Astrocyte of the hippocampus (primary cell): ENCODE measurements around the gene LRRK1.
A peak's percentile ranks its signal among the peaks of the same experiment; 100 is the strongest.

Experiments used
- DNase-seq: peaks from one replicate; pipeline ENCODE4 v3.0.0; 2011; ENCODE audit warnings: low read depth, low spot score

Gene LRRK1, protein sequence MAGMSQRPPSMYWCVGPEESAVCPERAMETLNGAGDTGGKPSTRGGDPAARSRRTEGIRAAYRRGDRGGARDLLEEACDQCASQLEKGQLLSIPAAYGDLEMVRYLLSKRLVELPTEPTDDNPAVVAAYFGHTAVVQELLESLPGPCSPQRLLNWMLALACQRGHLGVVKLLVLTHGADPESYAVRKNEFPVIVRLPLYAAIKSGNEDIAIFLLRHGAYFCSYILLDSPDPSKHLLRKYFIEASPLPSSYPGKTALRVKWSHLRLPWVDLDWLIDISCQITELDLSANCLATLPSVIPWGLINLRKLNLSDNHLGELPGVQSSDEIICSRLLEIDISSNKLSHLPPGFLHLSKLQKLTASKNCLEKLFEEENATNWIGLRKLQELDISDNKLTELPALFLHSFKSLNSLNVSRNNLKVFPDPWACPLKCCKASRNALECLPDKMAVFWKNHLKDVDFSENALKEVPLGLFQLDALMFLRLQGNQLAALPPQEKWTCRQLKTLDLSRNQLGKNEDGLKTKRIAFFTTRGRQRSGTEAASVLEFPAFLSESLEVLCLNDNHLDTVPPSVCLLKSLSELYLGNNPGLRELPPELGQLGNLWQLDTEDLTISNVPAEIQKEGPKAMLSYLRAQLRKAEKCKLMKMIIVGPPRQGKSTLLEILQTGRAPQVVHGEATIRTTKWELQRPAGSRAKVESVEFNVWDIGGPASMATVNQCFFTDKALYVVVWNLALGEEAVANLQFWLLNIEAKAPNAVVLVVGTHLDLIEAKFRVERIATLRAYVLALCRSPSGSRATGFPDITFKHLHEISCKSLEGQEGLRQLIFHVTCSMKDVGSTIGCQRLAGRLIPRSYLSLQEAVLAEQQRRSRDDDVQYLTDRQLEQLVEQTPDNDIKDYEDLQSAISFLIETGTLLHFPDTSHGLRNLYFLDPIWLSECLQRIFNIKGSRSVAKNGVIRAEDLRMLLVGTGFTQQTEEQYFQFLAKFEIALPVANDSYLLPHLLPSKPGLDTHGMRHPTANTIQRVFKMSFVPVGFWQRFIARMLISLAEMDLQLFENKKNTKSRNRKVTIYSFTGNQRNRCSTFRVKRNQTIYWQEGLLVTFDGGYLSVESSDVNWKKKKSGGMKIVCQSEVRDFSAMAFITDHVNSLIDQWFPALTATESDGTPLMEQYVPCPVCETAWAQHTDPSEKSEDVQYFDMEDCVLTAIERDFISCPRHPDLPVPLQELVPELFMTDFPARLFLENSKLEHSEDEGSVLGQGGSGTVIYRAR (N-terminal part only)

DNA sequence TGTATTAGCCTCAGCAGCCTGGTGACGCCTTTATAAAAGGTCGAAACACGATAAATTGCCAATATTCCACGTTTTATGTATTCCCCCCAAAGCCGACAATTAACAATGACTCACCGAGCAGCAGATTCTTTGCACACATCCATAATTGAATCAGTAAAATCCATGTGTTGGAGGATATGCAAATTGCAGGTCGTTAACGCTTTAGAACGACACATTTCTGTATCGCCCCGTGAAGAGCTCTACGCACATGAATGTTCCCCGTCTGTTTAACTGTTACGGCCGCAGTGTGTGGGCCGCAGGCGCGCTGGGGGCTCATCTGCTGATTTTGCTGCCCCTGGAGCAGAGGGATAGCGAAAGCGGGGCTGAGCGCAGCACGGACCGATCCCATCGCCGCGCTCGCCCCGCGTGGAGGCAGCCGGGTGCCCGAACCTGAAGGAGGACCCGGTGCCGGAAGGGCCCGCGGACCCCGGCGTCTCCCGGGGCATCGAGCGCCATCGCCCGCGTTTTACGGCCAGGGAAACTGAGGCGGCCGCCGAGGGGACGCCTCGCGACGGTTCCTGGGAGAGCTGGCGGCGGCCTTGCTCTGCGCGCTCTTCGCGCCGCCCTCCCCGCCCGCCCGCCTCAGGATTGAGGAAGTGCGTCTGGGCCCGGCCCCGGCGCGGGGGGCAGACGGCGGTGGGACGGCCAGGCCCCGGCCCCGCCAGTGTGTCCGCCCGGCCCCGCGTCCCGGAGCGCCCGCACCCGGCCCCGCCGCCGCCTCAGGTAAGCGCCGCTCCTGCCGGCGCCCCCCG is at the start of gene LRRK1:
TSS of gene LRRK1 (plus strand) at position 668 of the 791 bp plus-strand sequence. CDS start 5,276 bp downstream, outside the sequence.
- peak; percentile 62 for DNase-seq

DNA sequence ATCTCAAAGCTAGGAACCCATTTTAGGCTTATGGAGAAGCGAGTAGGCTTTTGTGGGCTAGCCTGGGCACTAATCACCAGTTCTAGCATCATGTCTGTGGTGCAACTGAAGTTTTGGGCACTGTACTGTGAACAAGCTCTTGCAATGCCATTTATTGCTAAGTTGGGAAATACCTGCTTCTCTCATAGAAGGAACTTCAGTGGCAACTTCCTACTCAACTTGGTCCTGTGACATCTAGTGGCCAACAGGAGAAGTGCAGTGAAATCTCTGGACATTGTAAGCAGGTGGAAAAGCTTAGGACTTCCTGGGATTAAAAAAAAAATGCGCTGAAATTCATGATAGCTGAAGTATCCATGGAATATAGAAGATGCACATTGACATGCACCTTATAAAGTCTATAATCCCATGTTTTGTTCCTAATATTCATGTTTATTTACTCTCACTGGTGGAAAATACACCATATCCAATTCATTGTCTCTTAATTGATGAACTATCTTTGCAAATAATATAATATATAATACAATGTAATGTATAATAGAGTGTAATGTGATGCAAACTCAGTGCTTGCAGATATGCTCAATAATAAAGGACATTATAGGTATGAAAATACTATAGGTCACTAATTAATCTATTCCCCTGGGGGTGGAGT is 46.0 kb upstream of the LRRK1 start:
- peak; percentile 87 for DNase-seq

DNA sequence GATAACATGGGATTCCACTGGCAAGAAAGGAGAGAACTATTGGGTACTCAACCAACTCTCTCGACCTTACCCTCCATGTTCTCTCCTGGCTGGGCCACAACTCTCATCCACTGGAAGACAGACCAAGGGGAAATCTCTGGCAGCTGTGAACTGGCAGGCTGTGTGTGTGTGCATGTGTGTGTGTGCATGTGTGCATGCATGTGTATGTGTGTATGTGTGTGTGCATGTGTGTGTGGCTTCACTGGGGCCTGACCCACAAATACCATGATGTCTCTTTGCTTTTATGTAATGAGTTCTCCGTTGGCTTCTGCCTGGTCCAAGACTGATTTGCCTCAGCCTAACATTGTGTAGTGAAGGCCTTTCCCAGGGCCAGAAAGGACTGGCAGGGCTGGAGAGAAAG is 43.7 kb upstream of the LRRK1 start:
- DNase-seq, result no peak

DNA sequence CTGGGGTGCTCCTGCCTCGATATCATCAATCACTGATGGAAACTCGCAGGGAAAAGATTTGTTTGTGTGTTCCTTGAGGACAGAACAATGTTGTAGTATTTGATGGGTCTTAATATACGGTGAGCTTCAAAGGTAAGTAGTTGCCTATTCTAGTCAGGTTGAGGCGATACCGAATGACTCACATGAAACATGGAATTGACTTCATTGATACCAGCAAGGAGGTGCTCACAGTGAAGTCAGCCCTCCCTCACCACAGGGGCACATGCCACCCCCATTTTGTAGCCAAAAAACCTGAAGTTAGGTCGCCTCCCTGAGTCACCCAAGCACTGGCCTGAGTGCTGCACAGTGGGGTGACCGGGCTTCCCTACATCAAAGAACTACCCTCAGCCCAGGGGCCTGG is 43.2 kb upstream of the LRRK1 start:
- DNase-seq, result no peak

DNA sequence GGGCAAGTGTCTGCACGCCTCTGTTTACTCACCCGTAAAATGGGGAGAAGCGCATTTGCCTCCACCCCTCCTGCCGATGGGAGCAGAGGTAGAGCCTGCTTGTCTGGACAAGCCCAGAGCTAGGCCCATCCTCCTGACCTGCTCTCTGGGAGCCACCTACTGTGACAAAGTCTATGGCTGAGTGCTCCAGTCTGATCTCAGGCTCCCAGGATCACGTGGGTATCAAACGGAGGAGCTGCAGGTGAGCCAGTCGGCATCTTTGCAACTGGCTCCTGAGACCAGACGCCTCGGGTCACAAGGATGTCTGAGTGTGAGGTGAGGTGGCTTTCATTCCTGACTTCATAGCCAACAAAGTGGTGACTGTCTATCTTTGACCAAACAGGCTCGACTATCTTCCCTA is 41.6 kb upstream of the LRRK1 start:
- DNase-seq, result no peak

DNA sequence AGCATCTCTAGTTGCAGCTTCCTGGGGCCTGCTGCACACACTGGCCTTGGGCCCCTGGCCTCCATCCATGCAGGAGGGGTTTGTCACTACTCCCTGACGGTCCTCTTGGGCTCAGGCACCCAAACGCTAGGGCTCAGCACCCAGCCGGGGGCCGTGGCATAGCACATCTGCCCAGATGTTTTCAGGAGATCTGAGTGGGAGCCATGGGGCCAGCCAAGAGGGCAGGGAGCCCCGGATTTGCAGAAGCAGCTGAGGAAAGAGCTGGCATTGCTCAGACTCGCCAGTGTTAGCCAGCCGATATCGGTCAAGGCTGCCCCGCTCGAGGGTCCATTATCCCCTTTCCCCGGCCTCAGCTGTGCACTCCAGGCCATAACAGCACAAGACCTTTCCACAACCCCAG is 41.0 kb upstream of the LRRK1 start:
- DNase-seq, result no peak

DNA sequence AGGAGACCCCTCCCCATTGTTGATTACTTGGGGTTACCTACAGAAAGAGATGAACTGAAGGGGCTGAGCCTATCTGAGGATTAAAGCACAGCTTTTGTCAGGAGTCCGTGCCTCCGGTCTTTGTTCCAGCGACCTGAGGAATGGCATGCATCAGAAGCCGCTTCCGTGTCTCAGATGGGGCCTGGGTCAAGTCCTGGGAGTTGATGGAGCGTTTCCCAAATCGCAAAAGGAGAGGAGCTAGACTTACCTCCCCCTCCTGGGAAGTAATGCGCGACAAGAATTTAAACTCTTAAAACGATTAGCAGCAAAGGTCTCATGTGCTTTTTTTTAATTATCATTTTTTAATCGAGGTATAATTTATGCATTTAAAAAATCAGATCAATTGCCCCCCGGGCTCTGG is 40.5 kb upstream of the LRRK1 start:
- DNase-seq, result no peak

DNA sequence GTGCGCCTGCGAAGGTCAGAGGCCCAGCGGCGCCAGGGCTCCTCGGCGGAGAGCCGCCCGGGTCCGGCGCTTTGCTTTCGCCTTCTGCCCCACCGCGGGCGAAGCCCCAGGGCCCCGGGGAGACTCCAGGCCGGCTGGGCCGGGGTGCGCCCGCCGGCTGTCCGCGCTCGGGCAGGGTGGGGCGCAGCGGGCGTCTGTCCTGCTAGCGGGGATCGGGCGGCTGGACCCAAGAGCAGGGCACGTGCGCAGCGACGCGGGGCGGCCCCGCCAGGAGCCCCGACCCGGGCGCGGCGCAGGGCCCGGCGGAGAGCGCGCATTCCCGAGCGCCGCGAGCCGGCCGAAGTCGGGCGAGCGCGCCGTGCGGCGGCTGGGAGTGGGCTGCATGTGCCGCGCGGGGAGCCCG is 40.1 kb upstream of the LRRK1 start:
- peak; percentile 62 for DNase-seq

DNA sequence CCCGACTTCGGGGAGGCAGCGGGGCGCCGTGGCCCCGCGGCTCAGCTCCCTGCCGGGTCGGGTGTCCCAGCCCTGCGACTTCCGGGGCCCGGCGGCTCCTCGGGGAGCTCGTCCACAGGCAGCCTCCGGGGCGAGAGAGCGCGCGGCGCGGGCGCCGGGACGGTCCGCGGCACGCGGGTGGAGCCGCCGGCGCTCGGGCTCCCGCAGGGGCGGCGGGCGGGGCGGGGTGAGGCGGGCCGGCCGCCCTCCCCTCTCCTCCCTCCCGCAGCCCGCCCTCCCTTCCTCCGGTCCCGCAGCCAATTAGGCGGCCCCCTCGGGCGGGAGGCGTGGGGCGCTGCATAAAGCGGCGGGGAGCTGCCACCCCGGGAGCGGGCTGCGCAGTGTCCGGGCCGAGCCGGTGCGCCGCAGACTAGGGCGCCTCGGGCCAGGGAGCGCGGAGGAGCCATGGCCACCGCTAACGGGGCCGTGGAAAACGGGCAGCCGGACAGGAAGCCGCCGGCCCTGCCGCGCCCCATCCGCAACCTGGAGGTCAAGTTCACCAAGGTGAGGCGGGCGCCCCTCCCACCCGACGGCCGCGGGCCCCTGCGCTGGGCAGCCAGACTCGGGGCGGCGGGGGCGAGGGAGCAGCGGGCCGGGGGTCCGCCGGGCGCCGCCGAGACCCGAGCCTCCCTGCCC is 39.6 kb upstream of the LRRK1 start, which contains the start of gene ALDH1A3:
TSS of gene ALDH1A3 (plus strand) at position 368 of the 675 bp plus-strand sequence. CDS start at position 445, 77 bp downstream.
- DNase-seq, result peak; percentile 67

DNA sequence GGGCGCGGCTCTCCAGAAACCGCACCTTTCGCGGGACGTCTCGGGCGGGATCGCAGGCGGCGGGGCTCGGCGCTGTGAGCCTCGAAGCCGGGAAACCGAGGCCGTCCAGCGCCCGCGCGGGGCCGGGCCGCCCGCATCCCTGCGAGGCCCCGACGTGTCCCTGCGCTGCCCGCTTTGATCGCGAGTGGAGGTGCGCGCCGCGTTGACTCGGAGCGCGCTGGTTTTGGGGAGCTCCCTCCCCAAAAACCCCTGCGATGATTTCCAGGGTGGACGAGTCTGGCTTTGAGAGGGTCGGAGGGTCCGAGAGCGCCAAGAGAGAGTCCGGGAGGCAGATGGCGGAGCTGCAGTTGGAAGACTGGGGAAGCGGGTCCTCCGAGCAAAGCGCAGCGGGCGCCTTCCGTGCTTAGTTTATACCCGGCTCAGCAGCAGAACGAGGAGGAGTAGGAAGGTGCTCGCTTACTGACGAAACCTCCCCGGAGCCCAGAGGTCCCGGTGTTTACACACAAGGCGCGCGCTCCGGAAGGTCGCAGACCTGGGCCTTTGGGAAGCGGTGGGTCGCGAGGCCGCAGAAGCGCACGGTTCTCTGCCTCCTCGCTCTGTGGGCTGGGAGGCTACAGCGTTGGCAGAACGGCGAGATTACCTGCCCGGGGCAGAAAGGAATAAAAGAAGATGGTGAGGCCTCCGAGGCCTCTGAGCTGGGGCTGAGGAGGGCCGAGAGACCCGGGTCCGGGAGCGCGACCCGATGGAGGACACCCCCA is 38.8 kb upstream of the LRRK1 start:
- DNase-seq, result peak; percentile 58

DNA sequence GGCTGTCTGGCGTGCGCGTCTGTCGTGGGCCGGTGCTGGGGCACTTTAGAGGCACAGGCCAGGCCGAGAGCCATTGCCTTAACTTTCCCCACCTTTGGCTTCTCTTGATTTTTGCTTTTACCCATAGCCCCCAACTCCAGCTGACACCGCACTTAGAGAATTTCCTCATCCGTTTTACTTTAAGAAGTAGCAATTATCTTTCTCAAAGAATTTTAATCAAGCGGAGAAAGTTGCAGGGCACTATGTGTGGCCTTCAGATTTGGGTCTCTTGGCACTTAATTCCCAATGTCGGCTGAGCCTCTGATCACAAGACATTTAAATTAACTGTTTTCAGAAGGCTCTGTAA is 38.3 kb upstream of the LRRK1 start:
- DNase-seq, result no peak

DNA sequence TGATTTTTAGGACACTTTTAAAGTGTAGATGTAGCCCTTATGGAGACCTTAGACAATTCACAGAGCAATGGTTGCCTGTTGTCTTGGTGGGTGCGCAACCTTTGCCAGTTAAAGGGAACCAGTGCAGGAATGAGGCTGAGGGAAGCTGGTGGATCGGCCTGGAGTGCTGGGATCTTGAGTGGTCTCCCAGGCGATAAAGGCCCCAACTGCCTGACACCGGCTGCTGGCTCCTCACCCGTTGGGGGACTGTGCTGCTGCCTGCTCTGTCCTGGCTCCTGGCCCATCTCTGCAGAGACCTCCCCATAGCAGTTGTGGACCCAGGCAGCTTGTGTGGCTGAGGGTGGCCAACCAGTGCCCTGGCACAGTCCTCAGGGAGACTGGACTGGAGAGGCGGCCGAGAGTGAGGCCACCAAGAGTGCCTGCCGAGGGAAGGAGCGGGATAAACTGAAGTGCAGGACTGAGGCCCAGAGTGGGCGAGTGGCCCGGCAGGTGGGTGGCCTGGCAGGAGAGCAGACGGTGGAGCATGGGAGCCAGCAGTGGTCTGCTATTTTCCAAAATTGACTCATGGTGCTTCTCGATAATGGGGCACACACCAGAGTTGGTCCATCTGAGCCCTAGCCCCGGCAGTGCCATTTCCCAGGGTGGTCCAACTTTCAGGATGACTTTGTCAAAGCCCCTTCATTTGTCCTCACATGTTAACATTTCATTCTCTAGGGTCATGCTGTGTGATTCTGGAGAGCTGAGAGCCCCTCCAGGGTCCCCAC is 37.4 kb upstream of the LRRK1 start:
- no peak for DNase-seq

DNA sequence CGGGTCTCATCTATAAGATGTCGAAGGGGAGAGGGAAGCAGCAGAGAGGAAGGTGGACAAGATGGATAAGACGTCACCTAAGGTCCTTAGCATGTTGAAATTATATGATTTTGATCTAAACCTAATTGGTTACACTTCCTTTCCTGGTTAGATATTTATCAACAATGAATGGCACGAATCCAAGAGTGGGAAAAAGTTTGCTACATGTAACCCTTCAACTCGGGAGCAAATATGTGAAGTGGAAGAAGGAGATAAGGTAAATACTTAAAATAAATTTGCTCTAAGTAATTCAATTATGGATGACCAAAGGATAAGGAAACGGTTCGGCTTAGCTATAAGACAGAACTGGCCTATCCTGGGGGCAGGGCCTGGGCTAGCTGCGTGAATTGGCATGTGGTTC is 34.0 kb upstream of the LRRK1 start:
- no peak for DNase-seq

DNA sequence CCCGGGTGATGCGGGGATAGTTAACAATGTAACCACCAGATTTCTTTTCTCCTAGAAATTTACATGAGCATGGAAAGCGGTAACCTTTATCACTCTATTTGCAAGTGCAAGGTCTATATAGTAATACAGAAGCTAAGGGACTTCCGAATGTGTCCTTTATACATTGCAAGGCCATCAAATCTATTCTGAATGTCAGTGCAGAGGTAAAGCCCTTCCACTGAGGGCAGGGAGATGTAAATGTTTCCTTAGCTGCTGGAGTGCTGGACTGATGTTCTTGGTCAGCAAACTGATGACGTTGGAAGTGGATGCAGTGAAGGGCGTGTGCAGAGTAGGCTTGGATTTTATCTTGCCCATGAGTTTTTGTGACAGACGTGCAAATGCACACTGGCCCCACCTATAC is 33.3 kb upstream of the LRRK1 start:
- no peak for DNase-seq

DNA sequence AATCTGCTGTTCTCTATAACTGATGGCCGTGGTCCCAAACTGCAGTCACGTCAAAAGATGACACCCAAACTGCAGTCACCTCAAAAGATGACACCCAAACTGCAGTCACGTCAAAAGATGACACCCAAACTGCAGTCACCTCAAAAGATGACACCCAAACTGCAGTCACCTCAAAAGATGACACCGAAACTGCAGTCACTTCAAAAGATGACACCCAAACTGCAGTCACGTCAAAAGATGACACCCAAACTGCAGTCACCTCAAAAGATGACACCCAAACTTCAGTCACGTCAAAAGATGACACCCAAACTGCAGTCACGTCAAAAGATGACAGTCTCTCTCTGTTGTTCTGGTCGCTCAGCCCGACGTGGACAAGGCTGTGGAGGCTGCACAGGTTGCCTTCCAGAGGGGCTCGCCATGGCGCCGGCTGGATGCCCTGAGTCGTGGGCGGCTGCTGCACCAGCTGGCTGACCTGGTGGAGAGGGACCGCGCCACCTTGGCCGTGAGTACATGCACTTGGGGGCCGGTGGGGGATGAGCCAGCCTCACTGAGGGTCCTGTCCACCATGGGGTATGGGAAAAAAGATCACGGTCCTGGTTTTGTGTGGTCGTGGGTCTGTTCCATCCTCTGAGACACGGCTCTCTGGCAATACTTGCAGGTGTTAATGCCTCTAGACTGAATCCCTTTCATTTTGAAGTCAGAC is 31.8 kb upstream of the LRRK1 start:
- DNase-seq, result no peak

DNA sequence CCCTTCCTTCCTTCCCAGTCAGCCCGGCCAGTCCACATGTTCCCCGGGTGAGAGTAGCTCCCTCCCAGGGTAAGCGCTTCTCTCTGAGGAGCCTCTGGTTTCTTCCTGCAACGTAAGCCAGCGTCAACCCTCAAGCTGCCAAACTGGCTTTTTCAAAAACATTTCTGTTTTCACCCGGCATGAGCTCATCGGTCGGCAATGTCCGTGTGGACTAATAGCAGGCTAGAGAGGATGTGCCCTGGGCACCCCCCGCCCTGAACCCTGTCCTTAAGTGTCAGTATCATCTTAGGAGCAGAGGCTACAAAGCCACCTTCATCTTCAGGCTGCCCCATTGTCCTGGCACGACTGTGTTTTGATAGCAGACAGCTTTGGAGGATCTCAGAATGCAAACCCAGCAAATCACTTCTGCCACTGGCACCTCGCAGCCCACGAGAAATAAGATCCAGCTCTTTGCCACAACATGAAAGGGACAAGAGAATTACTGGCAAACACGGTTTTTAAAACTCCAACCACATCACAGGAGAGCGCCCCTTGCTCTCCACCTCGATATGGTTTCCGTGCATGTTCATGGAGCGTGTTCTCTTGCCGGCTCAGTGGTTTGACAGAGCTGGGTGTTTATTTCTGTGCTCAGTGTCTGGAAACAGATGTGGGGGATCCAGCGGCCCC is 29.6 kb upstream of the LRRK1 start:
- peak; percentile 77 for DNase-seq

DNA sequence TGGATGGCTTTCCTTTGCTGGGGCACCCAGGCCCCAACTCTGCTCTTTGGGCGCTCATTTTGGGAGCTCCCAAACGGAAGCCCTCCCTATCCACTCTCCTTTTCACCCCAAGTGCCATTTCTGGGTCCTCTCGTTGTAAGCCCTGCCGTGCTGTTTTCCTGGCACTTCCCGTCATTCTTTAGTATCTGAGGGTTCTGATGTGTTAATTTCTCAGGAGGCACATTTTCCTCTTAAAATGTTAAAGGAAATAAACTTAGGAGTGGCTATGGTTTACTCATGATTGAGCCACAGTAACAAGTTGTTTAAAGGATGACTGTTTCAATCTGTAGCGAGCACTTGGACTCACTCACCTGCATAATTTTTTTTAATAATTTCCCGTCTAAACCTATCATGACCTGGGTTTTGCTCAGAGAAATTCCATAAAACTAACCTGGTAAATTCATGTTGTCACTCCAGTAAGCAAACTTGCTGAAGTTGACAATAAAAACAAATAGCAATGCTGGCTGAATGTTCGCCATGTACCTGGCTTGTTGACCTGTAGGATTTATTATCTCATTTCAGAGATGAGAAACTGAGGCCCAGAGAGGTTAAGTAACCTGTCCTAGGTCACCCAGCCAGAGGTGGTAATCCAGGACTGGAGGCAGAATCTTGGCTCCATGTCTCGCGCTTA is 29.0 kb upstream of the LRRK1 start:
- no peak for DNase-seq
